Stimulated activated naive CD4-positive, alpha-beta T cell treated with Interleukin-2 at 50 U/mL for 16 hours (primary cell): Measurements from ENCODE around the gene TMEM81.

Experiments used
- DNase-seq: peaks from one replicate; lab custom pipeline; 2025; lab: John Stamatoyannopoulos, UW

The TMEM81 gene

GRCh38 chr1:205084360-205084759 lies at the start of gene TMEM81:
Gene TMEM81 (minus strand): TSS chr1:205084460. CDS start chr1:205084320, 140 bp downstream.
- DNase-seq: no peak

- DNase-seq: no peak
These were observed 49.0 kb upstream of the TMEM81 start for GRCh38 chr1:205133287-205133686.

- no peak for DNase-seq
These were observed 45.3 kb upstream of the TMEM81 start for GRCh38 chr1:205129447-205130029.

GRCh38 chr1:205128050-205128449 lies 43.8 kb upstream of the TMEM81 start:
- DNase-seq: no peak

GRCh38 chr1:205127646-205128045 lies 43.4 kb upstream of the TMEM81 start:
- no peak for DNase-seq

GRCh38 chr1:205124726-205125125 lies 40.5 kb upstream of the TMEM81 start:
- no peak for DNase-seq

GRCh38 chr1:205122489-205122882 lies 38.2 kb upstream of the TMEM81 start:
- DNase-seq: no peak

GRCh38 chr1:205121660-205122488 lies 37.6 kb upstream of the TMEM81 start, which contains the start of gene RBBP5:
Gene RBBP5 (minus strand): TSS chr1:205121978. CDS start chr1:205121873, 105 bp downstream.
- peak; percentile 92 for DNase-seq

GRCh38 chr1:205118752-205119151 lies 34.5 kb upstream of the TMEM81 start:
- no peak for DNase-seq

- DNase-seq: no peak
These were observed 27.1 kb upstream of the TMEM81 start for GRCh38 chr1:205111354-205111753.

- no peak for DNase-seq
These were observed 25.5 kb upstream of the TMEM81 start for GRCh38 chr1:205109711-205110110.

GRCh38 chr1:205109269-205109668 lies 25.0 kb upstream of the TMEM81 start:
- no peak for DNase-seq

- no peak for DNase-seq
These were observed 24.2 kb upstream of the TMEM81 start for GRCh38 chr1:205108464-205108863.

- DNase-seq: no peak
These were observed 23.1 kb upstream of the TMEM81 start for GRCh38 chr1:205107327-205107726.

- no peak for DNase-seq
These were observed 18.1 kb upstream of the TMEM81 start for GRCh38 chr1:205102404-205102803.

GRCh38 chr1:205098242-205098641 lies 14.0 kb upstream of the TMEM81 start:
- DNase-seq: no peak

- DNase-seq: no peak
These were observed 11.2 kb upstream of the TMEM81 start for GRCh38 chr1:205095422-205095821.

GRCh38 chr1:205091043-205091740 lies 6.9 kb upstream of the TMEM81 start:
- no peak for DNase-seq

- DNase-seq: no peak
These were observed 4.1 kb upstream of the TMEM81 start for GRCh38 chr1:205088341-205088740.

- no peak for DNase-seq
These were observed 1.8 kb downstream of the TMEM81 start for GRCh38 chr1:205082431-205082830.

- no peak for DNase-seq
These were observed 6.3 kb downstream of the TMEM81 start for GRCh38 chr1:205077934-205078311.

- no peak for DNase-seq
These were observed 6.9 kb downstream of the TMEM81 start for GRCh38 chr1:205077158-205077933.
